DMS114 treated with DMSO at 0.1 percent for 48 hours (cell line): ENCODE data around the gene SRD5A3.

Experiments
- DNase-seq: peaks from one replicate; lab custom pipeline; 2025; ENCODE audit not compliant: unreplicated experiment; lab: John Stamatoyannopoulos, UW

Gene SRD5A3

DNA sequence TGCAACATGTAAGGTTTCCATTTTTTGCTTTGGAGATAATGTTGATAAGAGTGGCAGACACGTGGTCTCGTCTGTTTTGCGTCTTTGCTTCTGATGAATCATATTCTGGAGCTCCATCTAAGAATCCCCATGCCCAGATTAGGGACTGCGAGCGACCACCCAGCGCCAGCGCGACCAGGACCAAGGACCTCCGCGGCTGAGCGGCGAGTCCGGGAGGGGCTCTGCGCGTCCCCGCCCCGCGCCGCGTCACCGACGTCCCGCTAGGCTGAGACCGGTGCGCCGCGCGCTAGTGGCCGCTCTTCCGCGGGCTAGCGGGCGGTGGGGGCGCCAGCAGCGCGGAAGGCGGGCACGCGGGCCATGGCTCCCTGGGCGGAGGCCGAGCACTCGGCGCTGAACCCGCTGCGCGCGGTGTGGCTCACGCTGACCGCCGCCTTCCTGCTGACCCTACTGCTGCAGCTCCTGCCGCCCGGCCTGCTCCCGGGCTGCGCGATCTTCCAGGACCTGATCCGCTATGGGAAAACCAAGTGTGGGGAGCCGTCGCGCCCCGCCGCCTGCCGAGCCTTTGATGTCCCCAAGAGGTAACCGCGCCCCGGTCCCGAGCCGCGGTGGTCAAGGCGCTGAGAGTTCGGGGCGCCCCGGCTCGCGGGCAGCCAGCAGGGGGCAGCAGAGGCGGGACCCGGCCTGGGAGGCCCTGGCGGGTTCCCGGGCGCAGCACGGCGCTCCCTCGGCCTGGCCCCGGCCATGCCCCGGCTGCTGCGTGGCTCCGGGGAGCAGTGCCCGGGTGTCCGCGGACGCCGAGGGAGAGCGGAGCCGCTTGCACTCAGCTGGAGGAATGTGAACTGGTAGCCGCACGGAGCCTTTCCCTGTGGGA is at the start of gene SRD5A3:
Gene SRD5A3, plus strand, starts transcription at position 263 of the 871 bp plus-strand sequence. Its CDS starts 95 bp downstream, at position 358.
- peak; percentile 17 for DNase-seq

GRCh38 chr4:55297346-55297745 is 48.7 kb upstream of the SRD5A3 start:
- no peak for DNase-seq

- no peak for DNase-seq
These were observed 42.3 kb upstream of the SRD5A3 start for GRCh38 chr4:55303760-55304165.

- DNase-seq: no peak
These were observed 41.7 kb upstream of the SRD5A3 start for GRCh38 chr4:55304303-55304702.

GRCh38 chr4:55308071-55308470 is 38.0 kb upstream of the SRD5A3 start:
- DNase-seq: no peak

- DNase-seq: no peak
These were observed 34.1 kb upstream of the SRD5A3 start for GRCh38 chr4:55311792-55312488.

DNA sequence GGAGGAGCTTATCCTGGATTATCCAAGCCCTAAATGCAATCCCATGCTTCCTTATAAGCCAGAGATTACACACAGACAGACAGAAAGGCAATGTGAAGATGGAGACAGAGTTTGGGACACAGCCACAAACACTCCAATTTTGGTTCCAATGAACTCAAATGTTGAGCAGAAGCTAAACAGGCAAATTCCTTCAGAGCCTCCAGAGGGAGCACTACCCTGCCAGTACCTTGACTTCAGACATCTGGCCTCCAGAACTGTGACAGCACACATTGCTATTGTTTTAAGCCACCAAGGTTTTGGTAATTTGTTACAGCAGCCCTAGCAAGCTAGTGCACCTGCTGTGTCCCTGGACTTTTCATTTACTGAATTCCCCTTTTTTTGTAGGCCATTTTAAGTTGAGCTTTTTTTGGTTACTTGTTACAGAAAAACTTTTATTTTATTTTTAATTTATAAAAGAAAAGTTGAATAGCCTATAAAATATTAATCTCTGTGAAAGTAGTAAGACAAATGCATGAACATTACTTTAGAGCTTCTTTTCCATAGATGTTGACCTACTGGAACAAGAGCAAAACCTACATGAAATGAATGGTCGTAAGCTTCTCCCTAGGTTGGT is 33.4 kb upstream of the SRD5A3 start:
- no peak for DNase-seq

DNA sequence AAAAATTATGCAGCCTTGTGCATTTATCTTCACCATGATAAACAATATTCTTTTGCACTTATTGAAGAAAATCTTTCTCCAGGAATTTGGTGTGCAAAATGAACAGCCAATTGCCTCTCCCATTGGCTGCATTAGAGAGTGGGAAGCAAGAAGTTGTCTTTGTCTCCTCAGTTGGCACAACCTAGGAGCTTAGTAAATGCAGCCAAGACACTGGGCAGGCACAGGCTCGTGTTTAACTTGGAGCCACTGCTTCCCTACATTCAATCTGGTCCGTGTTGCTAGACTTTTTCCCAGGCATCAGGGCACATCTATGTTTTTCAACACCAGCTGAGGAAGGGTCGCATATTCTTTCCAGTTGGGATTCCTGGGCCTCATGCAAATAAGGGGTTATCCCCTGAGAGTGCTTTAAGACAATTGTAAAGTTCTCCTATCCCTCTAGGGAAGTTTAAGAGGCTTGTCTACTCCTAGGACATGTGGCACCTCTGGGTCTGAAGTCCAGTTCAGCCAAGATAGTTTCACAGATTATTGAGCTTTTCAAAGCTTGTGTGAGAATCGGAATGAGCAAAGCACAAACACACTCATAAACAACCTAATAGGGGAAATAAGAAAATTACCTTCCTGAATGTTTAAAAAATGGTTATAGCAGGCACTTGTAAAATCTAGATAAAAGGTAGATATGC is 31.8 kb upstream of the SRD5A3 start:
- DNase-seq: no peak

GRCh38 chr4:55318175-55319129 is 27.6 kb upstream of the SRD5A3 start:
- no peak for DNase-seq

- peak; percentile 43 for DNase-seq
These were observed 24.3 kb upstream of the SRD5A3 start for GRCh38 chr4:55321707-55322264.

DNA sequence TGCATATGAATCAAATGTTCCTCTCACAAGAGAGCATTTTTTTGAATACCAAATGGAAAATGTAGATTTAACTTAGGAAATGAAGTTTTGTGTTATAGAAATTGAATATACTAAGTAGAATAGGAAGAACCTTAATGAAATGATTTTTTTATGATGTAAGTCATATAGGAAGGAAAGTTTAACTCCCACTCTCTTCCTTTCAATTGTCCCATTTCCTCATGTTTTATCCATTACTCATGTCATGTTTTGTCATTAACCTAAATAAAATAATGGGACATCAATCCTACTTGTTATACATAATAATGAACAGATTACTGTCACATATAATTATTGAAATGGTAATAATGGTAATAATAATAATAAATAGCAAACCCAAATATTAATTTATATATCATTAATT is 22.7 kb upstream of the SRD5A3 start:
- no peak for DNase-seq

DNA sequence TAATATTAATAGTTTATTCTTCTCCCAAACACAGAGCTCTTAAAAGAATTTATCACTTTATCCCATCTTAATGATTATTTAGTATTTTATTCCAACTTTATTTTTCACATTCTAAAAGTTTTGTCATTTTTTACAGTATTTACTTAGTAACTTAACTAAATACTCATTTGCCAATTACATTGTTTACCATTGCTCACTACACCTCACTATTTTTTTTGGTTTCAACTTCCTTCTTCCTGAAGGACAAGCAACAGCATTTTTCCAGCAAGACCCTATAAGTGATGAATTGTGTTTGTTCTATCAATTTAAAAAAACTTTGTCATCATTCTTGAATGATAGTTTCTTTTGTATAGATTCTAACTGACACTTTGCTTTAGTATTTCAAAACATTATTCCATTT is 19.4 kb upstream of the SRD5A3 start:
- DNase-seq: no peak

GRCh38 chr4:55329012-55329411 is 17.0 kb upstream of the SRD5A3 start:
- DNase-seq: no peak

DNA sequence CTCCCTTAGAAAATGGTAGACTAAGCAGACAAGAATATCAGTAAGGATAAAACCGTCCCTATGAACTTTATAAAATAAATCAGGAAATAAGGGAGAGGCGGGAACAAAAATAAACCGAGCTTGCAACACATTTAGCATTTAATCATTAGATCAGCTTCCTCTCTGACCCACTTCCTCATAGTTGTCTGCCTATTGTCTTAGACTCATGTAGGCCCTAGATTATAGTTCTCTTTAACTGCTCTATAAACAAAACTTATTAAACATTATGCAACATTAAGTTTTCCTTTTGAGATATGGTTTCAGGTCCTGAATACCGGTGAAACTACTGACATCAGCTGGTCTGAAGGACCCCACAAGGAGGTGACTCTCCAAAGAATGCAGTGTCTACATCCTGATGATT is 15.8 kb upstream of the SRD5A3 start:
- DNase-seq: no peak

DNA sequence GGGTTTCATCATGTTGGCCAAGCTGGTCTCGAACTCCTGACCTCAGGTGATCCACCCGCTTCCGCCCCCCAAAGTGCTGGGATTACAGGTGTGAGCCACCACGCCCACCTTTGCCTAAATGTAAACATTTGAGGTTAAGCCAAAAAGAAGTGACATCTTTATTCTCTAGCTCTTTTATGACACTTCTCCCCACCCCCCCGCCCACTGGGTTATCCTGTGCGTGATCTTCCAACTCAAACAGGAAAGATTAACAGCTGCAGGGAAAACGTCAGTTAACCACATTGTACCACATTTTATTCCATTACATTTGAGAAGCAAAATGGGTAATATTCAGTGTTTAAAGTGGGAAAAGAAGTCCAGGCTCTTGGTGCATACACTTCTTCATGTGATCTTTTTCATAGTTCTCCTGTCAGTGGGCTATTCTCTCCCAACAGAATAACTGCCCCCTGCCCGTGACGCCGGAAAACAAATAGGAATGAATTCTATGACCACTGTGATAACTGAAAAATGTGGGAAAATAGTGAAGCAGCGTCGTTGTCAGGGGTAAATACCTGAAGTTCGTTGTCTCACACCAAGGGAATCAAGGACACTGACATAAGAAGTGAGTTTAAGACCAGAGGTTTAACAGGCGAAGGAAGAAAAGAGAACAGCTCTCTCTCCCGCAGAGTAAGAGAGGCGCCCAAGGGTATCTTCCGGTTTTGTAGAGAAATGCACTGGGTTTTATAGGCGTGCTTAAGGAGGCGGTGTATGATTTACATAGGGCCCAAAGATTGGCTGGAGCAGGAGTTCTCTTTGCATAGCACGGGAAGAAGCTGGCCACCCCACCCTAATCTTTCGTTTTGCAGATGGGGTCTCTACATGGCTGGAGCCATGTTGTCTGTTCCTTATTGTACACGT is 9.7 kb upstream of the SRD5A3 start:
- DNase-seq: no peak

DNA sequence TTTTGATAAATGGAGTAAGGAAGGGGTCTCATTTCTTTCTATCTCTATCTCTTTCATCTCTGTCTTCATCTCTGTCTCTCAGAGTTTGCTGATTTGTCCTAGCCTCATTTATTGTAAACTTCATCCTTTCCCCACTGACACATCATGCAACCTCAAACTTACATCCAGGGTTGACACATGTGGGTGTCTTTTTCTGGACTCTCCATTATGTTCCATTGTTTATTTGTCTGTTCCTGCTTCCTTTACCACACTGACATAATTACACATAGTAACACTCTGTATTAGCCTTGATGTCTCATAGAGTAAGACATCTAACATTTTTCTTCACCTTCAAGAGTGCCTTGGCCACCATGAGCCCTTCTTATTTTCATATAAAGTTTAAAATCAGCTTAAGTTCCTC is 8.1 kb upstream of the SRD5A3 start:
- no peak for DNase-seq

DNA sequence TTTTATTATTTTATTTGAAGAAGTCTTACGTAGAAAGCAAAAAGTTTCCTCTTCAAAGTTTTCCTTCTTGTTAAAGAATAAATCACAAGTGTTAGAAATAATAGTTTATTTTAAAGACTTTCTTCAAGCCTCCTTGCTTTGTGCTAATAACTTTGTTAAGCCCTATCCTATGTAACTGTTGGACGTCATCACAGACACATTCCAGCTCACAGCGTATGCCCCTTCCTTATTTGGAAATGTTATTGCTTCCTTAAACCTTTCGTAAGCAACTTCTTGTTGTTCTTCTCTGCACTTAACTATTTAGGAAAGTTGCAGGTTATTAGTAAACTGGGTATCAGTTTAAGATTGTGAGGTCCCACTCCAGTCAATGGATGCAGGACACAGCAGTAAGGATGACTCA is 7.6 kb upstream of the SRD5A3 start:
- no peak for DNase-seq

GRCh38 chr4:55340266-55340665 is 5.8 kb upstream of the SRD5A3 start:
- DNase-seq: no peak

GRCh38 chr4:55343887-55344286 is 2.2 kb upstream of the SRD5A3 start:
- no peak for DNase-seq
